Measurements from ENCODE around the gene MAPK11.

- no peak for TF ChIP-seq POLR2AphosphoS5 (IDR thresholded peaks at IDR 0.05; ENCODE audit: low read depth, low read length)
- TF ChIP-seq CTCF (IDR thresholded peaks at IDR 0.05 in 2 of 3, conservative IDR thresholded peaks at IDR 0.05 in 1 of 3; ENCODE audit: borderline replicate concordance in 1 of 3, insufficient read depth in 1 of 3, low read depth in 2 of 3, low read length in 2 of 3), result no peak
- TF ChIP-seq POLR2A (IDR thresholded peaks at IDR 0.05; ENCODE audit: borderline replicate concordance, extremely low read depth, insufficient read depth, insufficient read length), result no peak
- TF ChIP-seq TCF7L2 (IDR thresholded peaks at IDR 0.05; ENCODE audit: borderline replicate concordance, extremely low read depth, insufficient read depth, insufficient read length), result no peak
- no peak for TF ChIP-seq RAD21 (IDR thresholded peaks at IDR 0.05; ENCODE audit: low read depth)
- no peak for TF ChIP-seq EZH2 (IDR thresholded peaks at IDR 0.05)
- TF ChIP-seq EZH2phosphoT487 (IDR thresholded peaks at IDR 0.05; ENCODE audit: borderline replicate concordance), result no peak
- TF ChIP-seq SP1 (IDR thresholded peaks at IDR 0.05; ENCODE audit: low read depth), result no peak
- no peak for TF ChIP-seq FOSL1 (IDR thresholded peaks at IDR 0.05; ENCODE audit: low read depth)
- TF ChIP-seq, protein P1, sequence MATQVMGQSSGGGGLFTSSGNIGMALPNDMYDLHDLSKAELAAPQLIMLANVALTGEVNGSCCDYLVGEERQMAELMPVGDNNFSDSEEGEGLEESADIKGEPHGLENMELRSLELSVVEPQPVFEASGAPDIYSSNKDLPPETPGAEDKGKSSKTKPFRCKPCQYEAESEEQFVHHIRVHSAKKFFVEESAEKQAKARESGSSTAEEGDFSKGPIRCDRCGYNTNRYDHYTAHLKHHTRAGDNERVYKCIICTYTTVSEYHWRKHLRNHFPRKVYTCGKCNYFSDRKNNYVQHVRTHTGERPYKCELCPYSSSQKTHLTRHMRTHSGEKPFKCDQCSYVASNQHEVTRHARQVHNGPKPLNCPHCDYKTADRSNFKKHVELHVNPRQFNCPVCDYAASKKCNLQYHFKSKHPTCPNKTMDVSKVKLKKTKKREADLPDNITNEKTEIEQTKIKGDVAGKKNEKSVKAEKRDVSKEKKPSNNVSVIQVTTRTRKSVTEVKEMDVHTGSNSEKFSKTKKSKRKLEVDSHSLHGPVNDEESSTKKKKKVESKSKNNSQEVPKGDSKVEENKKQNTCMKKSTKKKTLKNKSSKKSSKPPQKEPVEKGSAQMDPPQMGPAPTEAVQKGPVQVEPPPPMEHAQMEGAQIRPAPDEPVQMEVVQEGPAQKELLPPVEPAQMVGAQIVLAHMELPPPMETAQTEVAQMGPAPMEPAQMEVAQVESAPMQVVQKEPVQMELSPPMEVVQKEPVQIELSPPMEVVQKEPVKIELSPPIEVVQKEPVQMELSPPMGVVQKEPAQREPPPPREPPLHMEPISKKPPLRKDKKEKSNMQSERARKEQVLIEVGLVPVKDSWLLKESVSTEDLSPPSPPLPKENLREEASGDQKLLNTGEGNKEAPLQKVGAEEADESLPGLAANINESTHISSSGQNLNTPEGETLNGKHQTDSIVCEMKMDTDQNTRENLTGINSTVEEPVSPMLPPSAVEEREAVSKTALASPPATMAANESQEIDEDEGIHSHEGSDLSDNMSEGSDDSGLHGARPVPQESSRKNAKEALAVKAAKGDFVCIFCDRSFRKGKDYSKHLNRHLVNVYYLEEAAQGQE (IDR thresholded peaks at IDR 0.05; ENCODE audit: low read depth), result no peak
Observed at GRCh38 chr22:50274771-50275170, 4.6 kb upstream of the MAPK11 start.
